Activated gamma-delta T cell (primary cell): ENCODE data around the gene CYP46A1.

Experiments used
- DNase-seq: peaks from one replicate; lab custom pipeline; 2025; lab: John Stamatoyannopoulos, UW

Gene CYP46A1

GRCh38 chr14:99715266-99716000 lies 31.3 kb downstream of the CYP46A1 start:
- DNase-seq = no peak

- DNase-seq = no peak
Measured at GRCh38 chr14:99716091-99716849, 32.2 kb downstream of the CYP46A1 start.

GRCh38 chr14:99716850-99717681 lies 33.0 kb downstream of the CYP46A1 start:
- no peak for DNase-seq

- DNase-seq = no peak
Measured at GRCh38 chr14:99717682-99718013, 33.5 kb downstream of the CYP46A1 start.

GRCh38 chr14:99718031-99718810 lies 34.1 kb downstream of the CYP46A1 start:
- no peak for DNase-seq

- DNase-seq = no peak
Measured at GRCh38 chr14:99718811-99719192, 34.7 kb downstream of the CYP46A1 start.

GRCh38 chr14:99720941-99721791 lies 37.1 kb downstream of the CYP46A1 start:
- no peak for DNase-seq

- DNase-seq = no peak
Measured at GRCh38 chr14:99721792-99722516, 37.9 kb downstream of the CYP46A1 start.

- DNase-seq = no peak
Measured at GRCh38 chr14:99722741-99723140, 38.6 kb downstream of the CYP46A1 start.

- no peak for DNase-seq
Measured at GRCh38 chr14:99724196-99724891, 40.2 kb downstream of the CYP46A1 start.

GRCh38 chr14:99724939-99725773 lies 41.1 kb downstream of the CYP46A1 start:
- no peak for DNase-seq

- DNase-seq = no peak
Measured at GRCh38 chr14:99725774-99726537, 41.9 kb downstream of the CYP46A1 start.

- no peak for DNase-seq
Measured at GRCh38 chr14:99726538-99727095, 42.5 kb downstream of the CYP46A1 start.

GRCh38 chr14:99727096-99727870 lies 43.2 kb downstream of the CYP46A1 start:
- DNase-seq = no peak

GRCh38 chr14:99728231-99728920 lies 44.3 kb downstream of the CYP46A1 start:
- DNase-seq = no peak

GRCh38 chr14:99728981-99729451 lies 44.9 kb downstream of the CYP46A1 start:
- no peak for DNase-seq
